DOHH2 (cell line): ENCODE data around the gene GPC6.

Experiments
- H3F3A ChIP-seq: fragments of 200-600 bp; sonication (generic), shearing (Covaris generic); 2 replicates; pipeline ENCODE4 v1.6.0; 2016; ENCODE audit warnings: antibody characterized with exemption, mild to moderate bottlenecking; ENCODE audit not compliant: control insufficient read depth, insufficient read depth
- H3K27ac ChIP-seq: fragments of 200-600 bp; sonication (generic); 2 replicates; pipeline ENCODE4 v1.5.1; 2014; ENCODE audit warnings: low read depth, mild to moderate bottlenecking, low read length, moderate library complexity
- H3K27me3 ChIP-seq: fragments of 200-600 bp; sonication (generic); 2 replicates; pipeline ENCODE4 v1.6.1; 2014; ENCODE audit warnings: mild to moderate bottlenecking, low read length, mixed read lengths; ENCODE audit not compliant: control insufficient read depth
- H3K36me3 ChIP-seq: fragments of 200-600 bp; sonication (generic); 2 replicates; pipeline ENCODE4 v1.6.1; 2014; ENCODE audit warnings: mild to moderate bottlenecking, low read length, moderate library complexity, mixed read lengths; ENCODE audit not compliant: control insufficient read depth
- H3K4me1 ChIP-seq: fragments of 200-600 bp; sonication (generic); 2 replicates; pipeline ENCODE4 v1.6.1; 2014; ENCODE audit warnings: mild to moderate bottlenecking, low read length, mixed read lengths; ENCODE audit not compliant: control insufficient read depth
- H3K4me2 ChIP-seq: fragments of 200-600 bp; sonication (generic); 2 replicates; pipeline ENCODE4 v1.6.0; 2014; ENCODE audit warnings: mild to moderate bottlenecking, low read length, moderate library complexity
- H3K4me3 ChIP-seq: fragments of 200-600 bp; sonication (generic); 2 replicates; pipeline ENCODE4 v1.5.1; 2014; ENCODE audit warnings: mild to moderate bottlenecking, low read length, mixed read lengths
- H3K79me2 ChIP-seq: fragments of 200-600 bp; sonication (generic); 2 replicates; pipeline ENCODE4 v1.6.1; 2014; ENCODE audit warnings: mild to moderate bottlenecking, low read length, mixed read lengths; ENCODE audit not compliant: control insufficient read depth
- H3K9me2 ChIP-seq: fragments of 200-600 bp; sonication (generic); replicated peaks from 2 replicates; pipeline ENCODE4 v1.6.1; 2014; ENCODE audit warnings: mild to moderate bottlenecking, low read length, mixed read lengths; ENCODE audit not compliant: control insufficient read depth
- H3K9me3 ChIP-seq: fragments of 200-600 bp; sonication (generic); 2 replicates; pipeline ENCODE4 v1.6.1; 2014; ENCODE audit warnings: antibody characterized with exemption, low read length, mixed read lengths; ENCODE audit not compliant: control insufficient read depth, insufficient read depth
- H4K20me1 ChIP-seq: fragments of 200-600 bp; sonication (generic); 2 replicates; pipeline ENCODE4 v1.6.0; 2014; ENCODE audit warnings: low read depth, mild to moderate bottlenecking, antibody characterized with exemption, low read length, moderate library complexity; ENCODE audit not compliant: control insufficient read depth, insufficient read depth
- CTCF ChIP-seq: fragments of 200-600 bp; sonication (generic); IDR thresholded peaks from one replicate; pipeline ENCODE4 v1.5.1; 2014; ENCODE audit warnings: antibody characterized with exemption, mild to moderate bottlenecking, low read depth, low read length; ENCODE audit not compliant: poor library complexity, severe bottlenecking
- EZH2phosphoT487 ChIP-seq: fragments of 200-600 bp; sonication (generic); IDR thresholded peaks from 2 replicates; pipeline ENCODE4 v1.6.1; 2017; ENCODE audit warnings: borderline replicate concordance, mild to moderate bottlenecking, antibody characterized with exemption, low read length, moderate library complexity, mixed read lengths

The GPC6 gene

DNA sequence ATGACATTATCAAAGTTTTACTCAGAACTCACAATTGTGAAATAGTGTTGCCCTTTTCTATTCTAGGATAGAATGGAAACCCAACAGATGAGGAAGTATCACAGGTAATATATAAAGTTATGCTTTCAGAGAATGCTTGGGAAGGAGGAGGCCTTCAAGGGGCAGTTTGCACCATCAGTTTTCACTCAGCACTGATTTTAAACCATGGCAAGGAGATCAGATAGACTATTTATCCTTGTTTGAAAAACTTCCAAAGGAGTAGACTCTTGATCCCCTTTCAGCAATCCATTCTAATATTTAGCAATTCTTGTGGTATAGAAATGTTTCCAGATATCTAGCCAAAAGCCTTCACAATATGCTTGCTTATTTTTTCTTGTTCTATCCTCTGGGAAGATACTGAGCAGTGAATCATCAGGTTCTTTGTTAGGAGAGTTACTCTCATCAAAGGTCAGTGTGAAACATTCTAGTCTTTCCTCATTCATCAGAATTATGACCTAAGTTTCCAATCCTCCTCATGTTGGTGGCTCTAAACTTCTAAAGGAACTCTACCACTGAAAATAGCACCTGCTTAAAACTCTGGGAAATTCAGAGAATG, 3.8 kb downstream of the GPC6 start:
- no peaks in the 10 kb centered on the region for H3K27me3 ChIP-seq
- no peak overlapping the region for H3K4me3 ChIP-seq
- H3K36me3 ChIP-seq: no peaks in the 10 kb centered on the region
- H3K27ac ChIP-seq: no peak overlapping the region
- peaks cover 9% of the 10 kb centered on the region; the same call in 1 of the 2 replicates for H3K9me3 ChIP-seq
- TF ChIP-seq CTCF: no peak
- TF ChIP-seq EZH2phosphoT487: no peak
- H3F3A ChIP-seq: no peaks in the 10 kb centered on the region
- no peaks in the 10 kb centered on the region for H4K20me1 ChIP-seq
- H3K4me2 ChIP-seq: no peak overlapping the region
- H3K9me2 ChIP-seq: no peaks in the 10 kb centered on the region
- H3K4me1 ChIP-seq: no peaks in the 10 kb centered on the region
- no peaks in the 10 kb centered on the region for H3K79me2 ChIP-seq

- TF ChIP-seq EZH2phosphoT487 (no peak), CTCF (no peak)
- Histone ChIP-seq H3K27ac (no peak overlapping the region), H3K4me1 (no peaks in the 10 kb centered on the region), H3K27me3 (no peaks in the 10 kb centered on the region), H3F3A (no peaks in the 10 kb centered on the region), H3K4me3 (no peak overlapping the region), H3K9me3 (peaks cover 13% of the 10 kb centered on the region; the same call in 1 of the 2 replicates), H3K36me3 (no peaks in the 10 kb centered on the region), H3K9me2 (no peaks in the 10 kb centered on the region), H4K20me1 (no peaks in the 10 kb centered on the region), H3K4me2 (no peak overlapping the region), H3K79me2 (no peaks in the 10 kb centered on the region)
Measured at GRCh38 chr13:93231867-93232266, 5.3 kb downstream of the GPC6 start.

- Histone ChIP-seq H3K4me2 (no peak overlapping the region), H3K4me1 (no peaks in the 10 kb centered on the region), H4K20me1 (no peaks in the 10 kb centered on the region), H3K9me2 (no peaks in the 10 kb centered on the region), H3F3A (no peaks in the 10 kb centered on the region), H3K27ac (no peak overlapping the region), H3K4me3 (no peak overlapping the region), H3K27me3 (no peaks in the 10 kb centered on the region), H3K36me3 (no peaks in the 10 kb centered on the region), H3K9me3 (peaks cover 8% of the 10 kb centered on the region; the same call in 1 of the 2 replicates), H3K79me2 (no peaks in the 10 kb centered on the region)
- TF ChIP-seq CTCF: no peak
- TF ChIP-seq EZH2phosphoT487: no peak
Measured at GRCh38 chr13:93233997-93234416, 7.4 kb downstream of the GPC6 start.
